ELF-1 (cell line): ENCODE results near the gene CADM1.

Experiments used
- DNase-seq: peaks from one replicate; pipeline ENCODE4 v3.0.0-alpha.2; 2016; ENCODE audit warnings: low read depth, low spot score

The CADM1 gene

DNA sequence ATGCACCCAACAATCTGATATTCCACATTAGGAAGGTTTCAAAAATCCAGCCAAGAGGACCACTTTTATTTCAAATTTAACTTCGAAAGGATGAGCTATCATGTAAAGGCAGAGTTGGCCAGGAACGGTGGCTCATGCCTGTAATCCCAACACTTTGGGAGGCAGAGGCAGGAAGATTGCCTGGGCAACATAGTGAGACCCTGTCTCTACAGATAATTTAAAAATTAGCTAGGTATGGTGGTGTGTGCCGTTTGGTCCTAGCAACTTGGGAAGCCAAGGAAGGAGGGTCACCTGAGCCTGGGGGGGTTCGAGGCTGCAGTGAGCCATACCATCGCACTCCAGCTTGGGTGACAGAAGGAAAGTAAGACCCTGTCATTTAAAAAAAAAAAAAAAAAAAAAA lies 96.7 kb downstream of the CADM1 start:
- DNase-seq = no peak

DNA sequence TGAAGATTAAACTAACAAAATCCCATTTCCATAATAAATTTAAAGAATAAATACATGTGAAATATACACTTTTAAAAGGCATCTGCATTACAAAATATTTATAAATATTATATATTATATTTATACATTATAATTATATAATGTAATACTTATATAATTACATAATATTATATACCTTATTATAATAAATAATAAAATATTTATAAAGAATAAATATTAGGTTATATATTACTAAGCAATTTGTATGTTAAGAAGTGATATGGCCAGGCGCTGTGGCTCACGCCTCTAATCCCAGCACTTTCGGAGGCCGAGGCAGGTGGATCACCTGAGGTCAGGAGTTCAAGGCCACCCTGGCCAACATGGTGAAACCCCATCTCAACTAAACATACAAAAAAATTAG lies 97.8 kb downstream of the CADM1 start:
- DNase-seq = no peak

DNA sequence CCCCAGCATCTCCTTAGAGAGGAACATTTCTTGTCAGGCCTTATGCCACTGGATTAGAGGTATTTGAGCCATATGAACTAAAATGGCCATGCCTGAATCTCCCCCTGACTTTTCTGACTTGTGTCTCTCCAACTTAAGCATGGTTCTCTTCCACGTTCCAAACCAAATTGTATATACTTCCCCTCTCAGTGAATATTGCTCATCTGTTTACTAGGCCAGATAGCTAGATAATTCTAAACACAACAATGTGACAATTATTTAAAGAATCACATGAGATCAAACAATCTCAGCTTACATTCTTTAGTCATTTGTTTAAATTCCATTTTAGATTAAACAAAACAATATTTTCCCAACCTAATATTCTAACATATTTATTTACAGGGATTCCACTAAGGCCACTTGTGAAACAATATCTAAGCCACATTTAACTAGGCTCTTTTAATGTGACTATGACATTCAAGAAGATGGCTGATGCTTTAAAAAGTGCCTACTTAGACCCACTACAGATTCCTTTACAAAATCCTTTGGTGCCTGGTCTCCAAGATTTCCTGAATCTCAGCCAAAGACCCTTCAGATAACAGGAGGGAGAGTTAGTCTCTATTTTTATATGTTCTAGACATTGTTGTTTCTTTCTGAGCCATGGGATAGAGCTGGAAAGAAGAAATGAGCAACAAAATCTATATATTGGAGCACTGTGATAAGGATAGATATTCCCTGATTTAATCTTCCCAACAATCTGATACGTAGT lies 105.7 kb downstream of the CADM1 start:
- no peak for DNase-seq

DNA sequence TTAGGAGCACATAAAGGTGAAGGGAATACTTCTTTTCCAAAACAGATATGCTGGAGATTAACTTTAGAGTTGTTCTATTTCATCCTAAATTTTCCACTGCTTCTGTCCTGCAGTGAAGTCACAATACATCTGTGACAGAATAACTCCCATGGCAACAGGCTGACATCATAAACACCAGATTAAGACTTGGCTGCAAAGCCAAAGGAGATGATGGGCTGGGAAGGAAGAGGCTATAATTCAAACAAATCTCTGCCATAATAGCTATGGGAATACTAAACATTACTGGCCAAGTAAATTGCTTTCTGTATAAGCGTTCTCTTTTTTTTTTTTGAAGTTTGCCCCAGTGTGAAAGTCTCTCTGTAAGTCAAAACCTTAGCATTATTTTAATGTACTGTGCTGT lies 107.7 kb downstream of the CADM1 start:
- DNase-seq = no peak

DNA sequence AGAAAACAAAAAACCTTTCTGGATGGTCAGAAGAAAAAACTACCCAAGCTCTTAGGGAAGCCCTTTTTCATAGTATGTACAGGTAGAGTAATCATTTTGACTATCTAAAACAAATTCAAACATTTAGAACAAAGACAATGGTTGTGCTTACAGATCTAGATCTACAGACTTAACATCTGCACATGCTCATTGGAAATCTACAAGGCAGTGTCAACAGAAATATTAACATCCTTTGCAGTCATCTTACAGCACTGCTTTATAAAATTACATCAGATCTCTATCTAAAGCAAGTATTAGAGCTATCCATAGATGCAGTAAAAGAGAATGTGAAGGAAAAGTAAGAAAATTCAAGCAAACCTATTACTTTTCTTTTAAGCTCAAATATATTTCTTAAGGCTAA lies 110.3 kb downstream of the CADM1 start:
- DNase-seq = no peak

DNA sequence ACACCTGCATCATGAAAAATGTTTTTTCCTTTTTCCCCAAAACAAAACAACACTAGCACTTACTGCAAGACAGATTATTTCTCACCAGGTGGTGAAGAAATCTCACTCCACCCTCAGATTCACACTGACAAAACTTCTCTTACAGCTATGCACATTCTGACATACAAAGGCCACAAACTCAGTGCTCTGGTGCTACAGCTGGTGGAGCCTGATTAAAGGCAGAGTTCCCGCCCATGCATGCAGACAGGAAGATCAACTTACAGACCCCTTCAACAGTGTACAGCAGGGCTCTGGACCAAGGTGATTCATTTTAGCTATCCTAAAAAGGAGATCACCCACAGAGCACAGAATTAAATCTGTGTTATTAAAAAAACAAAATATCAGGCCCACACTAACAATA lies 112.6 kb downstream of the CADM1 start:
- DNase-seq = peak; percentile 43

DNA sequence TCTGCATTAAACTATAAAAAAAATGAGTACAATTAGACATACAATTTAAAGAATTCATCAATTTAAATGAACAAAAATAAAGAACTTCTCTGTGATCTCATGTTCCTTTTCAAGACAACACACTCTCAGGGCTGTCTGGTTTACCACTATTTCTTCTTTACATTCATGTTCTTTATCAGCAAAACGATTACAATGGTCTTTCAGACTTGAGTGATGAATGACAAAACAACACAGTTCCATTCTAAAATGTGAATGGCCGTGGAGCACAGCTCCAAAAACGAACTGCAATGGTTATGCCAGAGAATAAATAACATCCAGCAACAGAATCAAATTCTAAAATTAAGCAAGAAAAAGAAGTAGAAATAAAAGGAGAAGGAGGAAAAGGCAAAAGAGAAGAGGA lies 113.1 kb downstream of the CADM1 start:
- DNase-seq = no peak

DNA sequence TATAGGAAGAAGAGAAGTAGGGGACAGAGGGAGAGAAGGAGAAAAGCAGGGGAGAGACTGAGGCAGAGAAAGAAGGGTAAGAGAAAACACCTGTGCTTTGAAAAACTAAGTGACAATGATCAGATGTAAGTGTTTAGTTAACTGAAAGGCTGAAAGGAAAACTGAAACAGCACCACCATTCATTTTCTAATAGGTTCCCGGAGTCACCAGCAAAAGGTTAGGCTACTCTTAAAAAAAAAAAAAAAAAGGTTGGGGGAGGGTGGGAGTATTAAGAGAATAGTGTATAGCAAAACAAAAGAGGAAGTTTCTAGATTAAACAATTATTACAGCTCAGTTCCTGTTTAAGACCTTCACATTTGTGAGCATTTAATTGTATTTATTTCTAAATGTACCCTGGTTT lies 113.8 kb downstream of the CADM1 start:
- DNase-seq = no peak

DNA sequence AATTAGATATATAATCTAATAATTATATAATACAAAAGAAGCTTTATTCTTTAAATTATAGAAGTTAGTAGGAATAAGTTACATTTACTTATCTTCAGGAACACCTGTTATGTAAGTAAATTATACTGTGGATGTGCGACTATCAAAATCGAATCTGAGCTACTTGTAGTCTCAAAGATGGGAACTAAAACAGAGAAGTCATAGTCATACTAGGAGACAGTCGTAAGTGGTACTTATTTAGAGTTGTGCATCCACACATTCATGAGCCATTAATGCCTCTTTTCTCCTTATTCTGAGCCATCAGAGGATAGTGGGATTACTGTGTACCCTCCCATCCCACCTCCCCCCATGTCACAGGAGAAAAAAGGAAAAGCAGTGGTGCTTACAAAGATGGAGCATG lies 114.4 kb downstream of the CADM1 start:
- DNase-seq = no peak

DNA sequence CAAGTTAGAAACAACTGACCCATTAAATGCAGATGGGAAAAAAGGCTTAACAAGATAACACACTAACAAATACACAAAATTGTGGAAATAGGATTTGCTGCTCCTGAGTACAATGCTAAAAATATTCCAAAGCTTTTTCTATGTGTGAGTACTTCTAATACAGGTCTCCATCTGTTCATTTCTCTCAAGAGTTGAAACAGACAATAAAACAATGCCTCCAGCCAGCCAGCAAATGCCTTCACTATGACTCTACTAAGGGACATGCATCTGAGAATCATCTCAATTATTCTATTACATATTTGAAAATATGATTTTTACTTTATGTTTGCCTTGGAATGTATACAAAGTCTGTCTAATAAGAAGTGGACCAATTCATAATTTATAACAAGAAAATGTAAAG lies 119.0 kb downstream of the CADM1 start:
- no peak for DNase-seq

DNA sequence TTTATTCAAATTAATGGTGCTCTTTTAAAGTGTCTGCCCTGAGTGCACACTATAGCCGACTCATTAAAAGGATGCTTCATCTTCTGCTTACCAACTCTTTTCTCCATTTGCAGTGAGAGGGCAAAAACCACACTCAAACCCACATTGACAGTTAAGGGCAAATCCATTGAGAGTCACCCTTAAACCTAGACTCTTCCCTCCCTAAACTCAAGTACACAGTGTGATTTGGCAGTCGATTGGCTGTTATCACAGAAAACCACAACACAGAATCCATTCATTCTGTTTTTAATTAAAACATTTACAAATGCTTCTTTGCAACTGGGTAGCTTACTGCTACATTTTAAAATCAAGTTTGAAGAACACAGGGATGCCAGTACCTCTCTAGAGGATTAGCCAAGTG lies 120.0 kb downstream of the CADM1 start:
- DNase-seq = no peak

DNA sequence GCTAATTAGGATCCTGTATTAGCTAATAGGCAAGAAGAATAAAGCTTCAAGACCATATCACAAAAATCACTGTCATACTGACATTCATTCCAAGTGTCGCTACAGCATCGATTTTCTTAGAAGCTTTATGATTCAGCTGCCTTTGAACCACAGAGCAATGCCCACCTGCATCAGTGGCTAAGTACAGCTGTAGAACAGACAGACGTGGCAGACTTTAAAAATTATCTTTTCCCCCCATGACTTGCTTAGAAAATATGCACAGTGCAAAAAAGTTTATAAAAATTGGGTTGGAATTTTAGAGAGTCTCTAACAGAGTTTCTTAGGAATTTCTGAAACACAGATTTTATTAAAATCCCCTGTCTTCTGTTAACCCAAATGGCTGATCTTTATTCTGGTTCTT lies 120.8 kb downstream of the CADM1 start:
- DNase-seq = no peak

DNA sequence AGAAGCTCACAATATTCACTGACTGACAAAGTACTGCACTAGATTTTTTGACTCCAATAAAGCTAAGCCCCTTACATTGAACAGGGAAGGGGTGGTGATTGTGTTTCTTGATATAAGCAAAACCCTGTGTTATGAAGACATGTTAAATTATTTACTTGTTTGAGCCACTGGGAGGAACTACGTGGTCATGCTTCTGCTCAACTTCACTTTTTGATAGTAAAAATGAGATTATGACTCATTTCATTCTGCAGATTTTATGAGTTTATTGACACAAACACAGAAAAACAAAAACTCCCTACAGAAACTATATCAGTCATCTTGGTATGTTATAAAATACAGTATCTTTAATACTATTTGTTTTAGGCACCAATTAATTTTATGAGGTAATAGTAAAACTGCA lies 124.7 kb downstream of the CADM1 start:
- DNase-seq = no peak

DNA sequence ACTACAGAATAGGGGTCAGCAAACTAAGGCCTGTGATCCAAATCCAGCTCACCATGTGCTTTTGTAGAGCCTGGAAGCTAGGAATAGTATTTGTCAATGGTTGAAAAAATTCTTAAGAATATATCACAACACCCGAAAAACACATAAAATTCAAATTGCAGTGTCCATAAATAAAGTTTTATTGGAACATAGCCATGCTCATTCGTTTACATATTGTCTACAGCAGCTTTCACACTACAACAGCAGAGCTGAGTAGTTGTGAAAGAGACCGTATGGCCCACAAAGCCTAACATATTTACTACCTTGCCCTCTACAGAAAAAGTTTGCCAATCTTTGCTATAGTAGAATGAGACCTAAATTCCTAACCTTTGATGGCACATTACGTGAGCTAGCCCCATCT lies 125.7 kb downstream of the CADM1 start:
- no peak for DNase-seq

DNA sequence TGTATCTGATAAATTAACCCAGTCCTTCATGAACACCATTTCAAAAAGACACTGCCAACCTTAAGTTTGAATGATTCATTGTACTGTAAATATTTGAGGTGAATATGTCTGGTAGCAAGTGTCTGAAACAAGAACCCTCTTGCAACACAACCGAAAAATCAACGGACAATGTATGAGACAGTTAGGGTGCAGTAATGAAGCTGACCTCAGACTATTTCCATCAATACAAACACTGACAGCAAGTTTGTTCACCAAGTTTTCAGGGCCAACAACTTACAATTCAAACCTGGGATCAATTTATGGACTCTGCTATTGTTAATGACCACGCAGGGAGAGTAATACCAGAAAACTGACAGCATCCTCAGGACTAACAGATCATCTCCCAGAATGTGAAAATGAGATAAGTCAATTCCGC lies 126.3 kb downstream of the CADM1 start:
- DNase-seq = no peak

DNA sequence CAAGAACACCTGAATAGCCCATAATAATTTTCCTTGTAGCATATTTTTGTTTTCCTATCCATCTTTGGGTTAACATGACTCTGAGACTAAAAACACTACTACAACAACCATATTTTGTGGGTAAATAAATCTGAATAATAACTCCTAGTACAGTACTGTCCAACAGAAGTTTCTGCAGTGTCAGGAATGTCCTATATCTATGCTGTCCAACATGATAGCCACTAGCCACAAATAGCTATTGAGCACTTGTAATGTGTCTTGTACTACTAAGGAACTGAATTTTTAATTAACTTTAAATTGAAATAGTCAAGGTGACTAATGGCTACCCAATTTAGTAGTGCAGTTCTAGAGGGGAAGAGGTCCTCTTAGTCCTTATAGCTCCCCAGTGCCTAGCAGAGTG lies 135.6 kb downstream of the CADM1 start:
- DNase-seq = no peak

DNA sequence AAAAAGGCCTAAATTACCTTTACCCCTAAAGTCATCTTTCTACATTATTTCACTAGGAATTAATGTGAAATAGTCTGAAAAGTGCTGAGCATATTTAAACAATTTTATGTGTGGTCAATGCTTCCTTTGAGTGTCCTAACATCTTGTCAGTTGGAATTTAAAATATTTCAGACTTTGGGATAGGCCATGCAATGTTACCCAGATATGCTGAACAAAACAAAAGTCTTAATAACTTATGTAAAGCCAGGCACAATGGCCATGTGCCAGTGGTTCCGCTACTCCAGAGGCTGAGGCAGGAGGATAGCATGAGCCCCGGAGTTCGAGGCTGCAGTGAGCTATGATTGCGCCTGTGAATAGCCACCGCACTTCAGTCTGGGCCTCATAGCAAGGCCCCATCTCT lies 137.4 kb downstream of the CADM1 start:
- DNase-seq = no peak

DNA sequence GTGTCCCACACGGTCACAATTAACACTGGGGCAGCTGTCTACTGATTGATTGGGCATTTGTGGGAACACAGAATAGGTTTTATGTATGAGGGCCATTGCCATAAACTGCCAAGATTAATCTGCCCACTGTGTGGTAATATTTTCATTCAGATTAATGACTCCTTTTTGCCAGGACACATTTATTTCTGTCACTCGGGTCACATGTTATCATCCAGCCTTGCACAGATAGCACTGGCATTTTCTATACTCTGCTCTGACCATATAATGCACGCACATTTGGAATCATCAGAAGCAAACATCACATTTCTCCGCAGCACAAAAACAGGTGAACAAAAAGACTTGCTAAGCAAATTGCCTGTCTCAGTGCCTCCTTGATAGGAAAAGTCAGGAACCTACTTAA lies 138.3 kb downstream of the CADM1 start:
- no peak for DNase-seq

DNA sequence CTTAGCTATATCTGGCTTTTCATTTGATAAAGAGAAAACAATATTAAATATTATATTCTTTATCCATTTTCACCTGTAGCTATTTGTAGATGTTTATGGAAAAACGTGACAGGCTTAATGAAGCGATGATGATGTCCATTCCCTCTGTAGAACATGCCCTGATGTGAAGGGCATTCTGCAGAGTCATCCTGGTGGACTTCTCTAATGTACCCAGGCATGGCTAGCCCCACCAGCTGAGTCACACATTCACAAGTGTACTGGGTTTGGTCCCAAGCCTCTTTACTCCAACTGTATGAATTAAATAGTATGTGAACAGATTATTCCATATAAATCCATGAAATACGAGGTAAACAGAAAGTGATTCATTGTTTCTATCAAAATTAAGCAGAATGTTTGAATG lies 139.3 kb downstream of the CADM1 start:
- no peak for DNase-seq

DNA sequence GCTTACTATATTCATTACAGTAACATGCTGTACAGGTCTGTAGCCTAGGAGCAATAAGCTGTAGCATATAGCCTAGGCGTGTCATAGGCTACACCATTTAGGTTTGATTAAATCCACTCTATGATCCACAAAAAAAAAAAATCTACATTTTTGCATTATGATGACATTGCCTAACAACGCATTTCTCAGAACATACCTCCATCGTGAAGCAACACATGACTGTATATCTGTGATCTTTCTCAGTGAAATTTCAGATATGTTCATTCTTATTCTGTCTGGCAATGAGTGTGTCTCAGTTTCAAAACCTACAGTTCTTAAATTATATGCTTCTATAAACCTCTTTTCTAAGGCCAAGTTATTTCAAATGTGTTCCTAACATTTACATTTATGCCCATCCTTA lies 140.3 kb downstream of the CADM1 start:
- DNase-seq = no peak

DNA sequence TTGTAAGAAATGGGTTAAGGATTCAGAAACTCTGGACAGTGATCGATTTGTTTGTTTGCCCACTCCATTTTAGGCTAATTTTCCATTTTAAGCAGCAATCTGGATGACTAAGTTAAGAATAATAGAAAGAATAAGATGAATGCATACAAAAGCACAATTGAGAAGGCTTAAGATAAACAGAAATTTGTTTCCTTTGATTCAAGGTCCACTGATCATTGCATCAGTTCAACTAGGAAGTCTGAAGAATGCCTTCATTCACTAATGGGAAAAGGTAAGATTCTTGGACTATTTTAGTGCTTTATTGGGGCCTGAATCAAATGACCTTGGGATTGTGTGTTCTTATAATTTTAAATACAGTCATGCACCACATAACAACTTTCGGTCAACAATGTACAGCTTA lies 140.8 kb downstream of the CADM1 start:
- DNase-seq = no peak

DNA sequence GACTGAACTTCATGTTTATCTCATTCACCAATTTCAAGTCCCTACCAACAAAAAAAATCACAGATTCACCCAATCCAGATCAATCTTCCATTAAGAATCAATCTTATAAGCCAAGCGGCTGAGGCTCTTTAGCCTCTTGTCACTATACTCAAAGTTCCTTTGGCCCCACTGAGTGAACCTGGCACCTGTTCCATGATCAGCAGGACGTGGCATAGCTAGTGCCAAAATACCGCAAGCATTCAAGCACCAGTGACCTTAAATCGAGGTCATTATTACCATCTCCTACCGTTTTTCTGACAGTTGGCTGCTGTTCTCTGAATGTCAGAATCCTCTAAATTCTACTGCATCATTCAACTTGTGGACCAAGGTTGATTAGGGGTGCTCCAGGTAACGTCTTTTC lies 141.2 kb downstream of the CADM1 start:
- no peak for DNase-seq

DNA sequence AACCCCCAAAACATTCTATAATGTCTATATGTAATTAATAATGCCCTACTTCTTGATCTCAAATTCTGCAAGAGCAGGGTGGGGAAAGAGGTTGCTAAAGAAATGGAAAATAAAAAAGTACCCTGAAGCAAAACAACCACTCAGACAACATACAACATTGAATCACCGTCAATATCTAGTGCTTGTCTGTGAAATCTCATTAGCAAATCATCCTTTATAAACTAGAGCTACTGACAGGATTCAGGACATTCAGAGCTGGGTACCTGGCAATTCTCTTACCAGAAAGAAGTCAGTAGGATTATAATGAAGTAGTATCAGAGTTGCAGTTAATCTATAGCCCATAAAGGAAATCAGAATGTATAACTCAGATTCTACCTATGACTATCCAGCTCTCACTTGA lies 143.2 kb downstream of the CADM1 start:
- no peak for DNase-seq

DNA sequence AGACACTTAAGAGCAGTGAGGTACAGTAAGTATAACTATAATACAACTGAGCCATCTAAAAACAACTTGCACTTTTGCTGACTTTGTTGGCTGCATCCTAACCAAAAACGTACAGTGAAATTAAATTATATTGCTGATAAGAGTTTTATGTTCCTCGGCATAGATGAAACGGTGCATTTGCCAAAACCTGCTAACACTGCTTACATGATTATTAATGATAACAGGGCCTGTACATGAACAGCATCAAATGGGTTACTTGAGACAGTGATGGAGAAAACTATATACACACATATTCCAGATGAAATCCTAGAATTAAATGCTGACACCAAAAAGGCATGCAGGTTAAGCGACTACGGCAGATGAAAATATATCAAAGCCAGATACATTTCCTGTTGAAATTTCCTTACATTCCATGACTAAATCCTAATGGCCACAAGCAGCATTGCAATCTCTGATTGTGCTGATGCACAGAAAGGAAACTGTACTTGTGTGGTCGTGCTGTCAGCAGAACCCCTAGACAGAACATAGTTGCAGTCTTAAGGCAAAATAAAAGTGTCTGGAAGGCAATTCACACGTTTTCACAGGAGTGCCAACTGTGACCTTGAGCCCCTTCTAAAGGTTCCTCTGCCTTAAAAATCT lies 143.9 kb downstream of the CADM1 start:
- no peak for DNase-seq
